GM18520 (cell line): ENCODE results near the gene BTG2.

Source experiments
- ATAC-seq: cut with Tn5 transposase; IDR thresholded peaks from one replicate; pipeline ENCODE4 v1.9.1; 2021; ENCODE audit not compliant: unreplicated experiment

Gene BTG2

DNA sequence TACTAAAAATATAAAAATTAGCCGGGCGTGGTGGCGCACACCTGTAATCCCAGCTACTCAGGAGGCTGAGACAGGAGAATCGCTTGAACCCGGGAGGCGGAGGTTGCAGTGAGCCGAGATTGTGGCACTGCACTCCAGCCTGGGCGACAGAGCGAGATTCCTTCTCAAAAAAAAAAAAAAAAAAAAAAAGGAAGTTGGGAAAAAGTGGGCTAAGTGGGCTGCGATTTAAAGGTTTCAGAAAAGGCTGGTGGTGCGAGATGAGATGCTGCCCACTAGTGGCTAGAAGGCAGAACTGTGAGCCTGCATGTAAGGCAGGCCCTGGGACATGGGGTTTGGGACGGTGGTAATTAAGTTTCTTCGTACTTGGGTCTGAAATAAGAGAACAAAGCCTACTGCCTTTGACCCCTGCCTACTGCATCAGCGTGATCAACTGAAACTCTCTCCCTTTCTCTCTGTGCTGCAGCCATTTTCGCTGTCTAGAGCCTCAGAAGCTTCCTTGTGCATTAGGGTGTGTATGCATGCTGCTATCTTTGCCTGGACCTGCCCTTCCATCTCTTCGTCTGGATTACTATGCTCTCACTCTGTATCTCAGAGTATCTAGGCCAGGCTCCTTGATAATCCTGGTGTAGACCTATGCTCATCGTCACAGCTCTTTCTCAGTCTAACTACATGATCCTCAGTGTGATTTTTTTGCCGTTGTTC lies 33.2 kb downstream of the BTG2 start:
- ATAC-seq, result no peak

DNA sequence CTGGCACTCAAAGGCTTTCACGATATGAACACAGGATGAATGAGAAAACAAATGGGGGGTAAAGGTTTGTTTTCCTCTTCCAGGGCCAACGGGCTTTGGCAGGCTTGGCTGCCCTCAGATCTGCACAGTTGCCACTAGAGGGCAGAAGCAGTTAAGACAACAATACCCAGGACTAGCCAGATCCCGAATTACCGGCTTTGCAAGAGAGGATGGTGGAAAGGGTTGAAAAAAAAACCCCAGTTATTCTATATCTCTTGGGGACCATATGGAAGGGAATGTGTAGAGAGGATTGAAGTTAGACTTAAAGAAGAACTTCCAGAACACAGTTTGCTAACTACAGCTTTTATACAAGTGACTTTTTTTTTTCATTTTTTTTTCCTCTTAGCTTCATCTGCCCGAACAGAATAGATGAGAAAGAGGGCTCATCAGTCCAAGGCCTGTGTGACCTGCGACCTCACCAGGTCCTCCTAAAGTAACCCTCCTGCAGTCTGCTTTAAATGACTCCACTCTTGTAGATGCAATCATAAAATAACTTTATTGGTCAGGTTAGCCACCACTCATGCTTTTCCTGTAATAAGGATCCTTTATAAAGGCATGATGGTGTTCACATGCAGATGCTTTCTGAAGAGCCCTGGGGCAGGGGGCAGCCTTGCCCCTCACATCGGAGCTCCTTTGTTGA lies 34.9 kb downstream of the BTG2 start:
- ATAC-seq, result no peak

DNA sequence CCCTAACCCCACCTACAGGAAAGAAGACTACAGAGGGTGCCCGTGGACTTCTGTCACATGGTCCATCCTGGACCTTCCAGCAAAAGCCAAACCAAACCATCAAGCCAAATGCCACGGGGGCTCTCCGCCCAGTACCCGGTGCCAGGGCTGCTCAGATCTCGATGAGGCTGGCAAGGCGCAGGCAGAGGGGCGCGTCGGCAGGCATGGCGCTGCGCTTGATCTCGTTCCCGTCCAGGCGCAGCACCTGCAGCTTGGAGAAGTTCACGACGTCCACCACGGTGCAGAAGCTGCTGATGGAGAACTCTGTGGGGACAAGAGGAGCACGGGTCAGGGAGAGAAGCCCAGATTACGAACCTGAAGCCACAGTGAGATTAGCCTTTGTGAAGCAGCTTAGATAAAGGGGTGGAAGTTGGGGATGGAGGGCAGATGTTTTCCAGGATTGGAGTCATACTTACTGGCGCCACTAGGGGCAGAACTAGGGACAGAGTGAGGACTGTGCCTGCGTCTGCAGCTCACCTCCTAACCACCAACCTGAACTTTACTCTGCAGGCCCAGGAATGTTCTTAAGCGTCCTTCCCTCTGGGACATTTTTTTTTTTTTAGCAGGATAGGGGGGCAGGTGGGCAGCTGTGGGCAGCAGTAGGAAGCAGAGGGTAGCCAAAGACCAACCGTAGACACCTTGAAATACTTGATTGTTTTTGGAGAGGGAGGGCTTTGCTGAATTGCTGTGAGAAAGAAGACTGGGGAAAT lies 37.0 kb downstream of the BTG2 start:
- no peak for ATAC-seq

DNA sequence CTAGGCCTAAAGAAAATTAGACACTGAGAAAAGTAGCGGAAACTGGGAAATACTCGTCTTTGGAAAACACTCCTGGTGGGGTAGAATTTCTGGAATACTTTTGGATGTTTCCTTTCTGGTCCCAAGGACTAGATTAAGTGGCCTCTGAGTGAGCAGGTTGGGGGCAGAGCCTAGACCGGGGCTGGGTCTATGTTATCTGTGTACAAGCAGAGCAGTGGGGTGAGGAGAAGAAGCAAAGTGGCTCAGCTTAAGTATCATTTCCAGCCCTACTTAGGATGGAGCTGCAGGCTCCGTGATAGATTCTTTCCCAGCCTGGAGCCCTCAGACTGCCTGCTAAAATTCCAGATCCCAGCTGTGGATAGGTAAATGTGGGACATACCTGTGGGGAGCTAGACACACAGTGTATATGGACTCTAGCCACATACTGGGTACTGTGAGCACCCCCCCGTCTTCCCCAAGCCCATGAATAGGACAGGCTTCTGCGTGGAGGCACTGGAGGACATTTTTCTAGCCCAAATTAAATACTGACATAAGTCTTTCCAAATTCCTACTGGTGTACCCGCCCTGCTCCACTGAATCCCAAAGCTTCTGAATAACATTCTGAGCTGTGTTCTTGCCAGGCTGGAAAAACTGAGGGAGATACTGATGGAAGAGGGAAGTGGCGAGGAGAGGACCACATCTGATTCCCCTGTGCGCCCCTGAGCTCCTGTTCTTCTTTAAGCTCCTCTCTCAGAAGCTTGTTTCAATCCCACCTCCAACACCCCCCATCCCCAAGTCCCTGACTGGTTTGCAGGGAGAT lies 38.8 kb downstream of the BTG2 start:
- ATAC-seq, result no peak

DNA sequence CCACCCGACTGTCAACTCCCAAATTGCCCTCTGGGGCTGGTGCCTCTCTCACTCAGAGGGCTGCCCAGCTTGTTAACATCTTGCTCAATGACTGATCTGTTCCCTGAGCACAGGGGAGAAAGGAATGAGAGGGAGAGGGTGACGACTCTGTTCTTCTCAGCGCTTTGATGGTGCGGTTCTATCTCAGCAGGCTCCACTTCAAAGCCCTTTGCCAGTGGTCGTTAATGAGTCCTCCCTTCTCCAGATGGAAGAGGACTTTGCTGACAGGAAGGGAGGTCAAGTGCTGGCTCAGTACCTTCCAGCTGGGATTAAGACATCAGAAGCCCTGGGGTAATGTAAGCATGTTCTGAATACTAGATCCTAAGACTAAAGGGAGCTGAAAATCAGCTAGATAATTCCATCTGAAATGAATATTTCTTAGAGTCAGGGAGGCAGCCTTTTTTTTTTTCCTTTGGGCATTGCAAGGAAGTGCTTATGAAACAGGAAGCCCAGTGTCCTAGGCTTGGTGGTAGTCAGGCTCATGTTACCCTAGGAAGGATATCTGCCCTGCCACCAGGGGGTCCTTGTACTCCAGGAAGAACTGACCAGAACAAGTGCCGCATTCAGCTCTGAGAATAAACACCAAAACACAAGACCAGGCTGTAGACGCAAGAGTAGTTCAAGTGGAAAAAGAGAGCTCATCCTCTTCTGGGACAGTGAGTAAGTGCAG lies 40.9 kb downstream of the BTG2 start:
- no peak for ATAC-seq

DNA sequence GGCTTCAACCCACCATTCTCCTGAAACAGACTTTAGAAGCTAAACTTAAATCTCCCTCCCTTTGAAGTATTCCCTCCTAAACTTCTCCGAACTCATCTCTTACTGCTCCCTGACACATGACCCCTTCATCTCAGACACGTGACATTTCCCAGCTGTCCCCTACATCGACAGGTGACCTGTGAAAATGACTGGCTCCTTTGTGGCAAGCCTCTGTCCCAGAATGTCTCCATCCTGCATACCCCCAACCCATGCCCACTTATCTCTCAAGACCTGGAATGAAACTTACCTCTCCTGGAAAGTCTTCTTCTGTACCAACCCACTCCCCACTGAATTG lies 41.4 kb downstream of the BTG2 start:
- no peak for ATAC-seq

DNA sequence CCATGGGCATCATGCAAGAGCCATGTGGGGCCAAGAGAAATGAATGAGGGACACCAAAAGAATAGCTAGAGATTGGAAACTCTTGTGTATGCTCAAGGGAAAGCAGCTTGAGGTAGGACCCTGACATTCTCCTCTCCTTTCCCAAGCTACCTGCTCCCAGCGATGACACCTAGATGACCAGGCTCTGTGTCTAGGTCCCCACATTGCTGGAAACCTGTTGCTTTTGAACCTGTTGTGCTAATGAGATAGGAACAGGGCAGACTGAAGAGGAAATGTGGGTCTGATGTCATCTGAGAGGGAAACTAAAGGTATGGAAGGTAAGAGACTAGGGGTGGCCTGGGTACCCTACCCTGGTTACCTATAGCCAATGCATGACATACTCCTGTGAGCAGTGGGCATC lies 43.8 kb downstream of the BTG2 start:
- no peak for ATAC-seq

DNA sequence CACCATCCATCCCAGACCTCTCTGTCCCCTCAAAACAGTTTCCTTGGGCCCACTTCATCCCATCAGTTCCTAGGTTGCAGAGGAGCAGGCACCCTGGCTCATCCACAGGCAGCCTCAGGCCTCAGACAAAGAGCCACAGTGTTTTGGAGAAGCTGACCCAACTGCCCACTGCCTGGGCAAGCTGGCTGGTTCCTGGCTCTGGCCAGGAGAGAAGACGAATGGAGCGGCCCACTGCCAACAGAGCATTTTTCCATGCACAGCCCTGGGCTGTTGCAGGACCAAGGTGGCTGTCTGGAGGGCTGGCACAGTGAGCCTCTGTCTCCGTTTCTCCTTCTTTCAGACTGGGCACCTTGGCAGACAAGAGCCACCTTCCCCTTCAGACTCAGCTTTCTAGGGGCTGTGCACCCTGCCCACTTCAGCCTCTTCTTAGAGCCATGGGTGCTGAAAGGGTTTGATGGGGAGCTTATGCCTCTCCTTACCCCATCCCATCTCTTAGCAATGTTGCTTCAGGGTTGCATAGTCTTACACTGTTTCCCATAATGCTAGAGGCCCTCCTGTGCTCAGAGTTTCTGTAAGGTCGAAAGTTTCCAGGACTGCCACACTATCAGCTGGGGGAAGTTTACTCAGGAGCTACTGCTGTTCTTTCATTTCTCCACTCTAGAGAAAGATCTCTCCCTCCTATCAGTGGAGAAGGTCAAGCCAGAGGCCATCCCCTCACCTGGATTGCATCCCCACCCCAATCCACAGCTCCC lies 44.6 kb downstream of the BTG2 start:
- ATAC-seq, result no peak

DNA sequence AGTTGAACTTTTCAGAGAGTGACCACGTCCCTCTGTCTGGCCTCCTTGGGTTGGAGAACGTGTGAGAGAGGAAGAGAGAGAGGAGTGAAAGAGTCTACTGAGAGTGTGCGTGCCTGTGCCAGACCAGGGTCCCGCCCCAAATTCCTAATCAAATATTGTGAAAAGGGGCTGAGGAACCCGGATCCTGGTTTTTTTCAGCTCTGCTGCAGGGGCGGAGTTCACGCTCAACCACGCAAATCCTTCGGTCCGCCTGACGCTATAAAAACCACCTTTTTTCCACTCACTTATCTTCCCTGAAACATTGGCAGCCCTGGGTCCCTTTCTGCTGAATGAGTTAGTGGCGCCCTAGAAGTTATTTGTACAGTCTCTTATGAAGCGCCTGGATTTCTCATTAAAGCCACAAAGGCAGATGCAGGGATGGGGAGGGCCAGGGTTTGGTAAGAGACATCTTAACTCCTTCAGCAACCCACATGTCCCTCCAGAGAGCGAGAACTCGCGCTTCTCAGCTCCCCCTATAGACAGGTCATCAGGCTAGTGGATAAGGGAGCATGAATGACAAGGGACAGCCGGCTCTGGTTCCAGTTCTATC lies 45.8 kb downstream of the BTG2 start, which contains the start of gene FMOD:
Gene FMOD (minus strand): TSS at position 86 of the 589 bp plus-strand sequence. CDS start 2,852 bp downstream, outside the sequence.
- ATAC-seq, result no peak

DNA sequence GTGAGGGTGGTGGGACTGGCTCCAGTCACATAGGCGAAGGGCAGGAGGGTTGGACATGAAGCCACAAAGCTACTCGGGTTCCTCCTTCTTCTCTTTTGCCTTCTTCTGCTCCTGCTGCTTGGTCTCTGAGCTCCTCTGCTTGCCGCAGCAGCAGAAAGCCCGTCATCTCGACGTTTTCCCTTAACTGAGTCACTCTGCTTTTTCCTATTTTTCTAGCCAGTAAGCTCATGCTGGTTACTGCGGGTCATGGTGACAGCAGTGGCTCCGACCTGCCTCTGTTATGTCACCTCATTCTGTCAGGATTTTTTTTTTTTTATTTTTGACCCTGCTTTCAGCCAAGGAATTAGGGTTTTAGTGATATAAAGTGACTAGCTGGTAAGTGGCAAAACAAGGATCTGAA lies 48.2 kb downstream of the BTG2 start:
- ATAC-seq, result no peak

DNA sequence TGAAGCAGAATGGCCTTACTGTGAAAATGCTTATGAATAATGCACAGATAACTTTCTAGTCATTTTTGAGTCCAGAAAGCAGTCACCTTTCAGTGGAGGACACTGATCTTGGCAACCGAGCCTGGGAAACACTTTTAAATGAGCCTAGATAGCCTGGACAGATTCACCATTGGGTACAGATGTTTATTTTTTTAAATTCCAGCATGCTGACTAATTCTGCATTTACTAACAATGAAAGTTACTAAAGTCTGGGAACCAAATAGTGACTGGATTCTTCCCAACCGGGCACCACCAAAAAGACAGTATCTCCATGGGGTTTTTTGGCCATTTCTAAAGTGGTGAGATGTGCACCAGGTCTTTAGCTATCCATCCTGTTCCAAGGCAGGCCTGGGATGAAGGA lies 48.9 kb downstream of the BTG2 start:
- ATAC-seq, result no peak

DNA sequence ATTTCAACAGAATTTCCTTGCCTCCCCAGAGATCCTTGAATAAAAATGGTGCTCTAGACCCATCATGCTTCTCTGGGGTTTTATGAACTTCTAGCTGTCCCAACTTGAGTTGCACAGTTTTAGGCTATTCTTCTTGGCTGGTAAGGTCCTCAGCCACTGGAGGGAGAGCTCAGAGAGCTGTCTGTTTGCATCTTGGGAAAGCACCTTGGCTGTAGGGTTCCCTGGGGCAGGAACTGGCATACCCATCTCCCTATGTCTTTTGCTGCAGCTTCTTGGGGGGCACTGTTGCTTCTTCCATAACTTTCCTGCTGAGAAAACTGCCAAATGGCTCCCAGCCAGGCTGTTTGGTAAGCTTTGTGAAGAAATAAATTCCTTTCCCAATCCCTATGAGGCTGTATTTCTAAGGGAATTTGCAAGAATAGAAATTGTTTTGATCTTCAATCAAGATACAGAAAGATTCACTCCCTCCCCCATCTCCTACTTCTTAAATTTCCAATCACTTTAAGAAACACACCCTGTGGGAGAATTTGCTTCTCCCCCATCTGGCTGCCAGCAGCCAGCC lies 53.8 kb downstream of the BTG2 start:
- ATAC-seq, result no peak
